GM18951 (cell line): ENCODE results near the gene HLA-DMA.

ENCODE experiments used
- POLR2A ChIP-seq: IDR thresholded peaks from 4 replicates; pipeline ENCODE4 v1.6.1; 2011; ENCODE audit warnings: mild to moderate bottlenecking; ENCODE audit not compliant: insufficient read length, insufficient read depth; ENCODE audit errors: extremely low read depth
- in situ Hi-C: fragments of 300-500 bp; cut with MboI; formaldehyde crosslinking; loops from one replicate; pipeline ENCODE4 v1.12.0; 2022; ENCODE audit warnings: low sequenced_read_pairs, mixed read lengths, inconsistent platforms; ENCODE audit not compliant: unreplicated experiment

HLA-DMA gene

GRCh38 chr6:32941214-32941768, 11.6 kb downstream of the HLA-DMA start:
- in situ Hi-C loops, result loop anchor here (5.0 kb wide), 1 partner anchor 54 kb away; no protein-coding TSS in a partner anchor
- peak; percentile 39 for TF ChIP-seq POLR2A

- in situ Hi-C loops, result loop anchor here (5.0 kb wide), 1 partner anchor 53 kb away; no protein-coding TSS in a partner anchor
- peak; percentile 73 for TF ChIP-seq POLR2A
These were observed 12.2 kb downstream of the HLA-DMA start, which contains the start of gene HLA-DMB for GRCh38 chr6:32940656-32941213. TSS of gene HLA-DMB (minus strand) at chr6:32941028. CDS start at chr6:32940807, 221 bp downstream.

- TF ChIP-seq POLR2A, result no peak
- in situ Hi-C loops, result no loop called here
These were observed 14.4 kb downstream of the HLA-DMA start for GRCh38 chr6:32938494-32938893.

- in situ Hi-C loops, result no loop called here
- TF ChIP-seq POLR2A, result no peak
These were observed 15.7 kb downstream of the HLA-DMA start for GRCh38 chr6:32937230-32937633.

GRCh38 chr6:32936239-32937152, 16.4 kb downstream of the HLA-DMA start:
- in situ Hi-C loops, result no loop called here
- TF ChIP-seq POLR2A, result no peak

GRCh38 chr6:32935551-32936238, 17.2 kb downstream of the HLA-DMA start:
- in situ Hi-C loops, result no loop called here
- peak; percentile 21 for TF ChIP-seq POLR2A

- no peak for TF ChIP-seq POLR2A
- in situ Hi-C loops, result no loop called here
These were observed 19.2 kb downstream of the HLA-DMA start for GRCh38 chr6:32933661-32934085.

GRCh38 chr6:32932132-32932868, 20.6 kb downstream of the HLA-DMA start:
- TF ChIP-seq POLR2A, result no peak
- in situ Hi-C loops, result no loop called here

GRCh38 chr6:32931211-32931610, 21.7 kb downstream of the HLA-DMA start:
- no peak for TF ChIP-seq POLR2A
- in situ Hi-C loops, result no loop called here

- in situ Hi-C loops, result no loop called here
- no peak for TF ChIP-seq POLR2A
These were observed 30.8 kb downstream of the HLA-DMA start for GRCh38 chr6:32922083-32922482.

GRCh38 chr6:32920715-32921114, 32.2 kb downstream of the HLA-DMA start:
- in situ Hi-C loops, result no loop called here
- no peak for TF ChIP-seq POLR2A

GRCh38 chr6:32912951-32913350, 39.9 kb downstream of the HLA-DMA start:
- TF ChIP-seq POLR2A, result no peak
- in situ Hi-C loops, result no loop called here
